Bronchial epithelial cell (primary cell): ENCODE measurements around the gene TFCP2L1. TPM values are rescaled to one million over a fixed set of nuclear protein-coding genes. Genes with fewer than 3 reads are reported as not detected.

Experiments used
- DNase-seq: peaks from one replicate; pipeline ENCODE4 v3.0.0-alpha.2; 2010; ENCODE audit warnings: low read depth
- FAIRE-seq: peaks from 2 replicates; lab custom pipeline; 2011; peaks lifted over from hg19 to GRCh38; lab: Jason Lieb, UNC
- H3K27me3 ChIP-seq: 2 replicates; pipeline ENCODE4 v1.5.1; 2011; ENCODE audit warnings: low read length; ENCODE audit not compliant: control insufficient read depth, insufficient read depth
- H3K36me3 ChIP-seq: 2 replicates; pipeline ENCODE4 v1.5.1; 2011; ENCODE audit warnings: low read length; ENCODE audit not compliant: control insufficient read depth, insufficient read depth
- H3K4me3 ChIP-seq: 2 replicates; pipeline ENCODE4 v1.5.1; 2011; ENCODE audit warnings: mild to moderate bottlenecking, low read depth, low read length, control low read depth
- total RNA-seq: library from RNA; depleted of rRNA; stranded (reverse); fragments of >200 nt; gene quantifications from 2 replicates; pipeline ENCODE4 v1.2.1, GENCODE V29; 2014
- TF ChIP-seq, protein P1 (sequence below): IDR thresholded peaks from 2 replicates; pipeline ENCODE4 v1.5.1; 2011; ENCODE audit warnings: mild to moderate bottlenecking, moderate library complexity, low read length, control low read depth, inconsistent platforms; ENCODE audit not compliant: insufficient read depth, severe bottlenecking

Gene TFCP2L1
- total RNA-seq, 1 donor from 2014 or later, result 5.5 TPM

DNA sequence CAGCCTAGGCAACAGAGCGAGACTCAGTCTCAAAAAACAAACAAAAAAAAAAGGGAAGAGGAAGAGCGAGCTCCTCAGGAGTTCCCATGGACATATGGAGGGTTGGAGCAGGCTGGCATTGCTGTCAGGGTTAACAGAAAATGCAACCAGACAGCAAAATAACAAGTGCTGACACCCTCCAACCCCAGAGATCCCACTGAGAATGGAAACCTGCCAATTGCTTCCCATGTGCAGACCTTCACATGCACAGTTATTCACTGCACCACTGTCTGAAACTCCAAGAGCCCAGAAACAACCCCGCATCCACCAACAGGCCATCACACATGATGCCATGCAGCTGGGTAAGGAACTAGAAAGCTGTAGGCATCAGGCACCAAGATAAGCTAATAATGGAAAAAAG, 43.5 kb downstream of the TFCP2L1 start:
- FAIRE-seq (no peak), DNase-seq (no peak)
- TF ChIP-seq, protein P1, sequence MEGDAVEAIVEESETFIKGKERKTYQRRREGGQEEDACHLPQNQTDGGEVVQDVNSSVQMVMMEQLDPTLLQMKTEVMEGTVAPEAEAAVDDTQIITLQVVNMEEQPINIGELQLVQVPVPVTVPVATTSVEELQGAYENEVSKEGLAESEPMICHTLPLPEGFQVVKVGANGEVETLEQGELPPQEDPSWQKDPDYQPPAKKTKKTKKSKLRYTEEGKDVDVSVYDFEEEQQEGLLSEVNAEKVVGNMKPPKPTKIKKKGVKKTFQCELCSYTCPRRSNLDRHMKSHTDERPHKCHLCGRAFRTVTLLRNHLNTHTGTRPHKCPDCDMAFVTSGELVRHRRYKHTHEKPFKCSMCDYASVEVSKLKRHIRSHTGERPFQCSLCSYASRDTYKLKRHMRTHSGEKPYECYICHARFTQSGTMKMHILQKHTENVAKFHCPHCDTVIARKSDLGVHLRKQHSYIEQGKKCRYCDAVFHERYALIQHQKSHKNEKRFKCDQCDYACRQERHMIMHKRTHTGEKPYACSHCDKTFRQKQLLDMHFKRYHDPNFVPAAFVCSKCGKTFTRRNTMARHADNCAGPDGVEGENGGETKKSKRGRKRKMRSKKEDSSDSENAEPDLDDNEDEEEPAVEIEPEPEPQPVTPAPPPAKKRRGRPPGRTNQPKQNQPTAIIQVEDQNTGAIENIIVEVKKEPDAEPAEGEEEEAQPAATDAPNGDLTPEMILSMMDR, result no peak
- Histone ChIP-seq H3K36me3 (peaks cover 20% of the 10 kb centered on the region), H3K27me3 (no peaks in the 10 kb centered on the region), H3K4me3 (no peak overlapping the region)

- TF ChIP-seq, protein P1, result no peak
- FAIRE-seq, result no peak
- no peaks in the 10 kb centered on the region for H3K27me3 ChIP-seq
- no peak for DNase-seq
- H3K4me3 ChIP-seq, result no peak overlapping the region
- peaks cover 21% of the 10 kb centered on the region for H3K36me3 ChIP-seq
These were observed 44.6 kb downstream of the TFCP2L1 start for GRCh38 chr2:121240436-121240835.

GRCh38 chr2:121239969-121240368, 45.0 kb downstream of the TFCP2L1 start:
- H3K27me3 ChIP-seq, result no peaks in the 10 kb centered on the region
- no peak overlapping the region for H3K4me3 ChIP-seq
- DNase-seq, result no peak
- TF ChIP-seq, protein P1, result no peak
- no peak for FAIRE-seq
- peaks cover 21% of the 10 kb centered on the region for H3K36me3 ChIP-seq

DNA sequence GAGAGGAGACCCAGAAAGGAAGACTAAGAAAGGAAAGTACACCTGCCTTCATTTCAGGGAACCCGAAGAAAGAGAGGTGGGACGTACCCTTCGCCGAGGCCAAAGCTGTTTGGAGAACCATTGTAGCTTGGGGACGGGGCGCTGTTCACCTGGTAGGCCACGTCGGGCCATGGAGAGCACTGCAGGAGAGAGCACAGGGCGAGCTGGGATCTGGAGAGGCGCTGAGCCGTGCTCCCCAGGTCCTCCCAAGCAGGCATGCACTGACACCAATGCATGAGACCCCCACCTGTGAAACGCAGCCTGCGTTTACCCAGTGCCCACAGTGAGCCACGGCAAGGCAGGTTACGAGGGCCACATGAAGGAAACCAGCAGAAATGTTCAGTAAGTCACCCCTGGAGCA, 45.5 kb downstream of the TFCP2L1 start:
- Histone ChIP-seq H3K4me3 (no peak overlapping the region), H3K36me3 (peaks cover 23% of the 10 kb centered on the region), H3K27me3 (no peaks in the 10 kb centered on the region)
- no peak for FAIRE-seq
- TF ChIP-seq, protein P1, result no peak
- DNase-seq, result no peak

GRCh38 chr2:121238828-121239227, 46.2 kb downstream of the TFCP2L1 start:
- no peaks in the 10 kb centered on the region for H3K27me3 ChIP-seq
- H3K4me3 ChIP-seq, result no peak overlapping the region
- DNase-seq (no peak), FAIRE-seq (no peak)
- H3K36me3 ChIP-seq, result peaks cover 21% of the 10 kb centered on the region
- TF ChIP-seq, protein P1, result no peak

DNA sequence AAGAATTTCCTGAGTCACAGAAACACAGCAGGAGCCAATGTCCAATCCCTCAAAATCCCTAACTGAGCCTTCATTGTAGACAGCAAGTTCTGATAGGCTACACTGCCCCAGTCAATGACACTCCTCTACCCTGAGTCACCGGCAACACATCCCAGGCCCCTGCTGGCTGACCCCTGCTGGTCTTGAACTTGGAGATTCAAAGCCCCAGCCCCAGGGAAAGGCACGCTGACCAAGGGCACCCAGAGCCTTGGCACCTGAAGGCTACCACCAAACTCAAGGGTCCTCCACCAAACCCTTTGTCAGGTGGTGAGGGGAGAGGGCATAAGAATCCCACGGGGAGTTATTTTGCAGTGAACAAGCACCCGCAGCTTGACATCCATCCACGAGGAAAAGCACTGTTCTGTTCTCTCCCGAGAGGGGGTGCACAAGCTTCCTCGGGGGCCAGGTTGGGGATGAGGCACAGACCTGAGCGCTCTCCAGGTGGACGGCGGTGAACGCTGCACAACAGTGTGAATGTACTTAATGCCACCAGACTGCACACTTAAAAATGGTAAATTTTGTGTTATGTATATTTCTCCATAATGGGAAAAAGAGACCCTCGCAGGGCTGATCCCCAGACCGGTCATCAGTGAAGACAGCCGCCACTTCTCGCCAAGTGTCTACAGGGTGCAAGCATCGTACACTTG, 46.9 kb downstream of the TFCP2L1 start:
- DNase-seq (peak; percentile 5), FAIRE-seq (no peak)
- Histone ChIP-seq H3K27me3 (no peaks in the 10 kb centered on the region), H3K4me3 (no peak overlapping the region), H3K36me3 (peaks cover 26% of the 10 kb centered on the region)
- TF ChIP-seq, protein P1, result no peak
